22Rv1 (cell line): Measurements from ENCODE around the gene MYCBP.

Source experiments
- H3K27ac ChIP-seq: fragments of 450-650 bp; 2 replicates; pipeline ENCODE4 v1.5.1; 2017
- CTCF ChIP-seq: fragments of 450-650 bp; IDR thresholded peaks from 2 replicates; pipeline ENCODE4 v1.5.1; 2017; ENCODE audit warnings: mild to moderate bottlenecking
- ZFX ChIP-seq: fragments of 450-650 bp; IDR thresholded peaks from 2 replicates; pipeline ENCODE4 v1.6.1; 2017; ENCODE audit warnings: antibody characterized with exemption, borderline replicate concordance

MYCBP gene

GRCh38 chr1:38888423-38889333 is 15.5 kb upstream of the MYCBP start:
- no peak overlapping the region for H3K27ac ChIP-seq
- no peak for TF ChIP-seq CTCF
- no peak for TF ChIP-seq ZFX

GRCh38 chr1:38885092-38885491 is 11.9 kb upstream of the MYCBP start:
- H3K27ac ChIP-seq = no peak overlapping the region
- TF ChIP-seq CTCF (no peak), ZFX (no peak)

- H3K27ac ChIP-seq = no peak within 1 kb of the TSS
- TF ChIP-seq ZFX = no peak
- TF ChIP-seq CTCF = no peak
These were observed 8.3 kb upstream of the MYCBP start, which contains the start of gene GJA9 for GRCh38 chr1:38881487-38881886. Gene GJA9, minus strand, starts transcription at chr1:38881587. Its CDS starts 5,489 bp downstream, at chr1:38876098.

- TF ChIP-seq ZFX (no peak), CTCF (no peak)
- H3K27ac ChIP-seq = no peak overlapping the region
These were observed 2.7 kb upstream of the MYCBP start for GRCh38 chr1:38875811-38876210.

GRCh38 chr1:38872401-38873026 is 634 bp downstream of the MYCBP start:
- no peak for TF ChIP-seq CTCF
- H3K27ac ChIP-seq = peak overlapping the region; percentile 60; the same call in 1 of the 2 replicates

GRCh38 chr1:38870996-38871395 is 2.2 kb downstream of the MYCBP start:
- TF ChIP-seq ZFX = no peak
- no peak for TF ChIP-seq CTCF
- no peak overlapping the region for H3K27ac ChIP-seq

GRCh38 chr1:38867208-38867607 is 5.9 kb downstream of the MYCBP start:
- H3K27ac ChIP-seq = no peak overlapping the region
- no peak for TF ChIP-seq CTCF
- no peak for TF ChIP-seq ZFX
